GM19025 (cell line): Measurements from ENCODE around the gene DLG2.
A peak's percentile ranks its signal among the peaks of the same experiment; 100 is the strongest.
"Not testable (repeated sequence)": the region's sequence is repeated elsewhere in the genome, so short reads cannot be mapped to it uniquely, and the experiment has no call there.

ENCODE experiments used
- ATAC-seq: cut with Tn5 transposase; IDR thresholded peaks from one replicate; pipeline ENCODE4 v1.9.1; 2021; ENCODE audit warnings: mild to moderate bottlenecking, low read depth, moderate library complexity; ENCODE audit not compliant: unreplicated experiment

The DLG2 gene

GRCh38 chr11:85647078-85647477 is 19.9 kb upstream of the DLG2 start:
- no peak for ATAC-seq

DNA sequence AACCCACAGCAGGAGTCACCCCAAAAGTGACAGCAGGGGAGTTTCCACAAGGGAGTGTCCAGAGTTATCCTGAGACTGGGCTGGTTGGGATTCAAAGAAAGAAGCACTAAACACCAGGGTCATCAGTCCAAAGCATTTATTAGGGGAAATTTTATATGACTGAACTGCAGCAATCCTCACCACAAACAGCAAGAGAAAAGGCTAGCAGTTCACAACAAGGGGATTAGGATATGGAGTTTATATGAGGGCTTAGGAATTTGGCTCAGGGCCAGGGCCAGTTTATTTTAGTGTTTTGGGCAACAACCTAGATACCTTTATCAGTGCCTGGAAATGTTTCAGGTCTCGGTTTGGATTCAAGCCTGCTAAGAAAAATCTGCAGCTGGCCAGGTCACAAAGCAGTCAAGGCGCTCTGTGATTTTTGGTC is 16.1 kb upstream of the DLG2 start:
- no peak for ATAC-seq

DNA sequence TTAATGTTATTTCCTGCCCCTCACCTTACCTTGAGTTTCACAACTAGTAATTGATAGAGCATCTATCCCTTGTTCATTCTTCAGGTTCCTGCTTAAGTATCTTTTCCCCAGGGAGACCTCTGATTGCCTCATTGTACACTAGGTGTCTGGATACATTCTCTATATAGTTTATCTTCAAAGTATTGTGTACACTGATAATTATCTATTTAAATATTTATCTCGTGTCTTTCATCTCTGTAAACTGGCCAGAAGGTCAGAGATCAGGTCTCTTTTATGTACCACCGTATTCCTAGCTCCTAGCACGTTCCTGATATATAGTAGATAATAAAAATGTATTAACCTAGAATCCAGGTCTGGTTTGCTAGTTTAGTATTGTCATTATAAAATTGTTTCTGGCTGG is 7.6 kb upstream of the DLG2 start:
- no peak for ATAC-seq

DNA sequence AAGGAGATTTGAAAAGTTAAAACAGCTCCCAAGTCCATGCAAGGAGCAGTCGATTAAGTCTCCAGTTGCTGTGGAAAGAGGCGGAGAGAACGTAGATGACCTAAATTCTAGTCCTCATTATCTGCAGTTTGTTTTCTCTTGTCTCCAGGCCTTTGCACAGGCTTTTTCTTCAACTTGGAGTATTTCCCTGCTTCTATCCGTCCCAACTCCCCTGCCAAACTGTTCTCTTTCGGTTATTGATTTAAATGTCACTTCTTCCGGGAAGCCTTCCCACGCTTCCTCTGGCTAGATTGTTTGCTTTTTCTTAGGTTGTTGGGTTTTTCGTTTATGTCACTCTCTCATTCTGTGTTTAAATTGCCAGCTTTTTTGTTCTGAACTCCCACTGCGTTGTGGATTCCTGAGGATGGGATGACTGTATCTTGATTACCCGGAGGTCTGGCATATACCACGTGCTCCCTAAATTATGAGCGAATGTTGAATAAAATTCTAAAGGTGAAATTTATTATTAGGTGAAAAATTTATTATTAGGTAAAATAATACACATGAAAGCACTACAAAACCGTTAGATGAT is 1.7 kb upstream of the DLG2 start:
- ATAC-seq, result peak; percentile 5

DNA sequence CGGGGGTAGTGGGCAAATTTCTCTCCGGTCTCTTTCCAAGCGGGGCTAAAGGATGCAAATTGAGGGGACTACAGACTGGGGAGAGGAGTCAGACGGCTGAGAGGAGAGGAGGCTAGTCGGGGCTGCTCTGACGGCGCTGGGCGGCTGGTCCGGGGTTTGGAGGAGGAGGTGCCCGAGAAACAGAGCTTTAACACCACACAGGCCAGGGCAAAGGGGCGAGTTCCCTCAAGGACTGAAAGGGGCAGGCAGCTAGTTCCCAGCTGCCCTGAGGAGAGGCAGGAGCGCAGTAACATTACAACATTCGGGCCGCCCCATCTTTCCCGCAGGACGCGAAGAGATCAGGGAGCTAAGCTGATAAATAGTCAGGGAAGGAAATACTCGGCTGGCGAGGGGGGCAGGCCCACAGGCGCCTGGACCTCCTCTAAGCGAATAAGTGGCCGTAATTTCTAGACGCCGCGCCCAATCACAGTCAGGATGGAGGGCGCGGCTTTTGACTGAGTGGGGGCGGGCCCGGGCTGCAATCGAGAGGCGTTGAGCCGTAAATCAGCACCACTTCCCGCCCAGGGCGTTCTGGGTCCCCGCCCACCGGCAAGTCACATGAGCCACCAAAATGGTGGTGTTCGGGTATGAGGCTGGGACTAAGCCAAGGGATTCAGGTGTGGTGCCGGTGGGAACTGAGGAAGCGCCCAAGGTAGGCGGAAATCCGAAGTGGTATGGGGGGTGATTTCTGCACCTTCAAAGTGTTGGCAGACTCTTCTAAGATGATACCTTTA is 1.0 kb upstream of the DLG2 start, which contains the start of gene TMEM126B:
Gene TMEM126B, plus strand, starts transcription at position 596 of the 773 bp plus-strand sequence. Its CDS starts 15 bp downstream, at position 611.
- peak; percentile 100 for ATAC-seq

- ATAC-seq, result no peak
These were observed 648 bp downstream of the DLG2 start for GRCh38 chr11:85626496-85626895.

- no peak for ATAC-seq
These were observed 6.9 kb downstream of the DLG2 start for GRCh38 chr11:85620256-85620655.

DNA sequence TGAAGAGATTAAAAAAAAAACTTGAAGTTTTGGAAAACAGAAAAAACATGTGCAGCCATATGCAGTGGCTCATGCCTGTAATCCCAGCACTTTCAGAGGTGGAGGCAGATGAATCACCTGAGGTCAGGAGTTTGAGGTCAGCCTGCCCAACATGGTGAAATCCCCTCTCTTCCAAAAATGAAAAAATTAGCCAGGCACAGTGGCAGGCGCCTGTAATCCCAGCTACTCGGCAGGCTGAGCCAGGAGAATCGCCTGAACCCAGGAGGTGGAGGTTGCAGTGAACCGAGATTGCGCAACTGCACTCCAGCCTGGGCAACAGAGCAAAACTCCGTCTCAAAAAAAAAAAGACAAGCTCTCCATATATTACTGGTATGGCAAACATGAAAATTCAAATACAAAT is 7.6 kb downstream of the DLG2 start:
- ATAC-seq, result no peak

GRCh38 chr11:85611643-85612042 is 15.5 kb downstream of the DLG2 start:
- not testable (repeated sequence) for ATAC-seq

- not testable (repeated sequence) for ATAC-seq
These were observed 17.9 kb downstream of the DLG2 start for GRCh38 chr11:85609286-85609685.

DNA sequence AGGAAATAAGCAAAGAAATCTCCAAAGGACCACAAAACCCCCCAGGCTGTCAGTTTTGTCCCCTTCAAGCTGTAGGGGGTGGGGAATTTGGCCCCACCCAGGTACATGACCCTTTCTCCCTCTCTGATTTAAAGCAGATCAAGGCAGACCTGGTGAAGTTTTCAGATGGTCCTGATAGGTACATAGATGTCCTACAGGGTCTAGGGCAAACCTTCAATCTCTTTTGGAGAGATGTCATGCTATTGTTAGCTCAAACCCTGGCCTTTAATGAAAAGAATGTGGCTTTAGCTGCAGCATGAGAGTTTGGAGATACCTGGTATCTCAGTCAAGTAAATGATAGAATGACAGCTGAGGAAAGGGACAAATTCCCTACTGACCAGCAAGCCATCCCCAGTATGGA is 18.5 kb downstream of the DLG2 start:
- ATAC-seq, result not testable (repeated sequence)

GRCh38 chr11:85606237-85606636 is 20.9 kb downstream of the DLG2 start:
- not testable (repeated sequence) for ATAC-seq

DNA sequence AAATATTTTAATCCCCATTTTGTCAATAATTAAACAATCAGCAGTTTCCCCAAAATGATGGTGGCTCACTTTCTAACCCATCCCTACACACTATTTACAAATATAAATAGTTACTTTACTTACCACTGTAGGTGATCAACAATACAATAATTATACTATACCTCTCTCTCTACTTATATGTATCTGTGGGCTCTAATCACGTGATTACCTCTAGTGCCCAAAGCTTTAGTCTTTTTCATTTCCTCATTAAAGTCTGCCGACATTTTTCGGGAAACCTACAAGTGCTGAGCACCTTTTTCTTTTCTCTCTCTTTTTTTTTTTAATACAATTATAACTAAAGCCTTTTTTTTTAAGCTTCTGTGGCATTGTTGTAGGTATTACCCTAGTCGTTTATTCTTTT is 23.9 kb downstream of the DLG2 start:
- no peak for ATAC-seq

DNA sequence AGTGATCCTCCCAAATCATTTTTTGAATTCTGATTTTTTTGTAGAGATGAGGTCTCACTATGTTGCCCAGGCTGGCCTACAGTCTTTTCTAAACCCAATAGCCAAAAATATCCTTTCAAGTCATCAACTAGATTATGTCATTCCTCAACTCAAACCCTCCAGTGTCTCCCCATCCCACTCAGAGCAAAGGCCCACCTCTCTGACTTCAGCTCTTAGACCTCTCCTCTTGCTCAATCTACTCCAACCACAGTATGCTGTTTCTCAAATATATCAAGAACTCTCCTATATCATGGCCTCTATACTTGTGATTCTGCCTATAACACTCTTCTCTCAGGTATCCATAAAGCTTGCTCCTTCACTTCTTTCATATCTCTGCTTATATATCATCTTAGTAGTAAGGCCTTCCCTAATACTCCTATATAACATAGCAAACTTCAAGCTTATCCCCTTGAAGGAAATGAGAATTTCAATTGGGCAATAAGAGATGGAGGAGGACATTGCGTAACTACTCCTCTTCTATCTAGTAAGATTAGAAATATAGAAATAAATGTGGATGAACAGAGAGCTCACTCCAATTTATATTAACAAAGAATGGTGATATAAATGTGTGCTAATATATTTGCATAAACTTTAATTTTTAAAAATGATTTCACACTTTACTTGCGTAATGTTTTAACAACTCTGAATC is 24.5 kb downstream of the DLG2 start:
- ATAC-seq, result no peak

DNA sequence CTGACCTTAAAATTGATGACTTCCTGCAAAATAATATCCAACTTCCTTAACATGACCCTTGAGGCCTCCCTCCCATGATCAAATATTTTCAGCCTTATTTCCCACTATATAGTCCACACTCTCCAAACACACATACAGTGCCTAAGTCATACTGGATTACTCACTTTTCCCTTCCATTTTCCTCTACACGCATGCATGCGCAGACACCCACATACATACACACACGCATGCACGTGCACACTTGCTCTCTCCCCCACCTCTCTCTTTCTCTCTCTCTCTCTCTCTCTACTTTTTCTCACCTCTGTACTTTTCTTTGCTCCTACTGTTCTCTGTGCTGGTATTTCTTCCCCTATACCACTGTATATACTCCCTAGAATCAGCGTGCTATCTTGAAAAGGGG is 28.1 kb downstream of the DLG2 start:
- ATAC-seq, result no peak

DNA sequence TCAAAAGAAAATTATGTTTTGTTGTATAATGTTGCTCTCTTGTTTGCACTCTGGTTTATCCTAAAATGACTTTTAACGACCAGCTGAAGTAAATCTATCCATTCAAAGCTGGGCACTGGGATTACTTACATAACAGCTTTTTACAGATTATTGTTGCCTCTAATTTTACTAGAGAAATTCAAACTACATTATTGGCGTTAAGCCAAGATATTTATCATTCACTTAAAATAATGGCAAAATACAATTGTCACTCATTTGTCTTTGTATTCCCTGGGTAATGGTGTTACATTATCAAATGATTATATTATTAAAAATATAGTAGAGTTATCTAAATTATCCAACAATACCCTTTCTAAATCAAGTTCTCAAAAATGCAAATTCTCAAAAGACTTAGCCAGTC is 30.3 kb downstream of the DLG2 start:
- ATAC-seq, result no peak

DNA sequence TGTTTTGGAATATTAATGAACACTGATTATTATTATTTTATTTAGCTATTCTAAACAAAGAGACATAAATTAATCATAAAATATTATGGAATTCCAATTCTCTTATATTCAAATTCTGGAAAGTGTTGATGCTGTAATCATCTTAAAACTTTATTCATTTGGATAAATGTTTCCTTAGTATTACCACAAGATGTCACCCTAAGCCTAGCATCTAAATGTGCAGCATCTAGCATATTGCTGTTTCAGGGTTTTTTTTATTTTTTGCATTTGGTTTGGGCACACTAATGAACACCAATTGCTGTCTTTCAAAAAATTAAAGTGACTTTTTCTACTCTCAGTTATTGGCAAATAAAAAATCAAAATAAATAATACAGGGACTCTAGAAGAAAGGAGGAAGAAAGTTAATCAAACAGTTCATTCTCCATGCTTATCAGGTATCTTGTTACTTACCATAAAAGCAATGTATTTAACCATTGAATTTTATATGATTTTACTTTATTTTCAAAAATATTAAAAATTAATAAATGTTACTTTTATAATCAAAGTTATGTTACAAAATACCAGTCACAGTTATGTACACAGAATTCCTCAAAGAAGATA is 31.8 kb downstream of the DLG2 start:
- ATAC-seq, result no peak

GRCh38 chr11:85590848-85591483 is 36.2 kb downstream of the DLG2 start:
- ATAC-seq, result no peak

- no peak for ATAC-seq
These were observed 37.8 kb downstream of the DLG2 start for GRCh38 chr11:85589373-85589772.

DNA sequence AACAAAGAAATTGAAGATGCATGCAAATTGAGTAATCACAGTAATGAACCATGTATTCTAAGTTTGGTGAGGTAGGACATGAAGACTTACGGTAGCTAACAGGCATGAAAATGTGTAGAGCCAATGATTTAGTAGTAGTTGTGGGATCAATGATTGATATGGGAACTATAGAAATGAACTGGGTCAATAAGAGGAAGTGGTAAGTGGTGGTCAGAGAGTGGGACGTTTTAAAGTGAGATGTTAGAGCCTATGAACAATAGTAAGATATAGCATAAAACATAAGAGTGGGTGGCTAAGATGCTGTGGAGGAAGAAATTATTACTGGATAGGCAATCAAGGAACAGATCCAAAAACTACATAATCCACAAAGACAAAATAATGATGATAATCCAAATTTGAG is 45.0 kb downstream of the DLG2 start:
- ATAC-seq, result no peak

DNA sequence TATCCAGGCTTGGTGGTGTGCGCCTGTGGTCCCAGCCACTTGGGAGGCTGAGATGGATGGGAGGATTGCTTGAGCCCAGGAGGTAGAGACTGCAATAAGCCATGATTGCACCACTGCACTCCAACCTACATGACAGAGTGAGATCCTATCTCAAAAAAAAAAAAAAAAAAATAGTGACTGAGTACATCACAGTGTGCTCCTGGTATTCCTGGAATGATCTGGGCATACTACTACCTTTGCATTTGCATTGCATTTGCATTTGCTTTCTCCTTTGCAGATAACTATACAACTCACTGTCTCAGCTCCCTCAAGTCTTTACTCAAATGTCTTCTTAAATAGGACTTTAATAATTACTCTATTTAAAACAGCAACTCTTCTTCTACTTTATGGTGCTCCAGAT is 51.8 kb downstream of the DLG2 start:
- no peak for ATAC-seq
